Epithelial cell of esophagus (primary cell): Measurements from ENCODE around the gene ACBD6.
A peak's percentile ranks its signal among the peaks of the same experiment; 100 is the strongest.
"Not testable (repeated sequence)": the region's sequence is repeated elsewhere in the genome, so short reads cannot be mapped to it uniquely, and the experiment has no call there.

Experiments
- DNase-seq: peaks from one replicate; pipeline ENCODE4 v3.0.0; 2010; ENCODE audit warnings: low read depth
- H3K4me3 ChIP-seq: 2 replicates; pipeline ENCODE4 v1.5.1; 2011; ENCODE audit warnings: mild to moderate bottlenecking, low read length, control low read depth
- CTCF ChIP-seq: IDR thresholded peaks from 2 replicates; pipeline ENCODE4 v1.5.1; 2011; ENCODE audit warnings: low read depth, mild to moderate bottlenecking, low read length, control low read depth, inconsistent platforms; ENCODE audit not compliant: insufficient read depth; ENCODE audit errors: missing control alignments

Gene ACBD6

GRCh38 chr1:180424848-180425457 is 77.4 kb downstream of the ACBD6 start:
- DNase-seq: no peak
- no peak for TF ChIP-seq CTCF
- no peak overlapping the region for H3K4me3 ChIP-seq

GRCh38 chr1:180421614-180422013 is 80.8 kb downstream of the ACBD6 start:
- TF ChIP-seq CTCF: no peak
- H3K4me3 ChIP-seq: no peak overlapping the region
- DNase-seq: no peak

GRCh38 chr1:180421145-180421544 is 81.2 kb downstream of the ACBD6 start:
- not testable (repeated sequence) for H3K4me3 ChIP-seq, DNase-seq

- no peak overlapping the region for H3K4me3 ChIP-seq
- peak; percentile 49 for DNase-seq
- TF ChIP-seq CTCF: peak; percentile 57
These were observed 86.3 kb downstream of the ACBD6 start for GRCh38 chr1:180415985-180416633.

- no peak for TF ChIP-seq CTCF
- H3K4me3 ChIP-seq: no peak overlapping the region
- no peak for DNase-seq
These were observed 87.0 kb downstream of the ACBD6 start for GRCh38 chr1:180415236-180415848.

- H3K4me3 ChIP-seq: no peak overlapping the region
- no peak for DNase-seq
- TF ChIP-seq CTCF: no peak
These were observed 89.8 kb downstream of the ACBD6 start for GRCh38 chr1:180412583-180412982.

- not testable (repeated sequence) for DNase-seq, H3K4me3 ChIP-seq
These were observed 94.2 kb downstream of the ACBD6 start for GRCh38 chr1:180408128-180408527.

GRCh38 chr1:180407051-180407450 is 95.3 kb downstream of the ACBD6 start:
- no peak overlapping the region for H3K4me3 ChIP-seq
- no peak for DNase-seq
- TF ChIP-seq CTCF: no peak
